Endometrium (tissue), 2 donors: ENCODE measurements around the gene ARMC6.
"Not testable (repeated sequence)": the region's sequence is repeated elsewhere in the genome, so short reads cannot be mapped to it uniquely, and the experiment has no call there.

ENCODE experiments used
- FAIRE-seq: peaks from 2 replicates; lab custom pipeline; 2012; peaks lifted over from hg19 to GRCh38; lab: Jason Lieb, UNC
- donor health status: control.
- donor health status: control.

The ARMC6 gene

DNA sequence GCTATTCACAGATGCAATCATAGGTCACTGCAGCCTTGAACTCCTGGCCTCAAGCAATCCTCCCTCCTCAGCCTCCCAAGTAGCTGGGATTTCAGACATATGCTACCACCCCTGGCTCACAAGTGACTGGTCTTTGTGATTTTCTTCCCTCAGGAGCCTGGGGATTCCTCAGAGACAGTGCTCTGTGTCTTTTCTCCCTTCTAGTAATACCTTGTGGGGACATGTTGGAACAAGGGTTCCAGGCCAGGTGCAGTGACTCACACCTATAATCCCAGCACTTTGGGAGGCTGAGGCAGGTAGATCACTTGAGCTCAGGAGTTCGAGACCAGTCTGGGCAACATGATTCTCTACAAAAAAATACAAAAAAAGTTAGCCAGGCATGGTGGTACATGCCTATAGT lies 10.0 kb upstream of the ARMC6 start:
- FAIRE-seq = not testable (repeated sequence)

- FAIRE-seq = no peak
Observed at GRCh38 chr19:19025861-19026260, 7.5 kb upstream of the ARMC6 start.

DNA sequence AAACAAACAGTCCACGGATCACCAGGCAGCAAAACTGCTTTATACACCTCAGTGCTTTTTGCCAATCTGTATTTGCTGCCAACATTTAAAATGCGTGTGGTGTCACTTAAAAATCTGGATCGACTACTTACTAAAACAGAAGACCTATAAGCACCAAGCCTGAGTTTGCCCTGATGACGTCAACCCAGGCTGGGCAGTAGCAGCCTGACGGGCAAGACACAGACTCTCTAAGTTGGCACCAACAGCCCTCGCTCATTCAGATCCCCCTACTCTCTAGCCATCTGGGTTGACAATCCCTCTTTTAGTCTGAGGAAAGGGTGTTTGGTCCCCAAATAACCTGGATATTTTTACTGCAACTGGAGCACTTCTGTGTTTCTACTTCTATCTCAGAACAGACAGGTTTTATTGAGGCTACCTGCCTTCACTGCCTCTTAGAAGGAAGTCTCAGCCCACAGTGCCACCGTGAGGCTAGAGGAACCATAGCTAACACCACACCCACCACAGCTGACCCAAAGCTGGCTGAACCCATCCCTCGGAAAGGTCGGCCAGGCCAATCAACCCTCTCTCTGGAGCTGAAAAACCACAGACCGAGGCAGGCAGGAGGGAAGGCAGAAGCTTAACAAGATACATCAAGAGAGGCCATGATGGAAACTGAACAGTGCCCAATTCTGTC lies 7.0 kb upstream of the ARMC6 start:
- FAIRE-seq = no peak

- FAIRE-seq = no peak
Observed at GRCh38 chr19:19027228-19027627, 6.2 kb upstream of the ARMC6 start.

- no peak for FAIRE-seq
Observed at GRCh38 chr19:19028526-19028925, 4.9 kb upstream of the ARMC6 start.

DNA sequence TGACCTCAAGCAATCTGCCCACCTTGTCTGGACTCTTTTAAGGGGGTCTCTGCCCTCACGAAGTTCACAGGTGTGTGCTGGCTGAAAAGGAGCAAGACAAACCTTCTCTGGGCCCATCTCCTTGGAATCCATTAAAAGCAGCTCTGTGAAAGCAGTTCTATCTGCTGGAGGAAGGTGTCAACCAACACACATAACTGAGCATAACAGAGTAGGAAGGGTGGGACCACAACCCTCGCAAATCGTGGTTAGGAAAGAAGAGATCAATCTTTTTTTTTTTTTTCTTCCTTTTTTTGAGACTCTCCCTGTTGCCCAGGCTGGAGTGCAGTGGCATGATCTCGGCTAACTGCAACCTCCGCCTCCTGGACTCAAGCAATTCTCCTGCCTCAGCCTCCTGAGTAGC lies 1.5 kb upstream of the ARMC6 start:
- FAIRE-seq = no peak

DNA sequence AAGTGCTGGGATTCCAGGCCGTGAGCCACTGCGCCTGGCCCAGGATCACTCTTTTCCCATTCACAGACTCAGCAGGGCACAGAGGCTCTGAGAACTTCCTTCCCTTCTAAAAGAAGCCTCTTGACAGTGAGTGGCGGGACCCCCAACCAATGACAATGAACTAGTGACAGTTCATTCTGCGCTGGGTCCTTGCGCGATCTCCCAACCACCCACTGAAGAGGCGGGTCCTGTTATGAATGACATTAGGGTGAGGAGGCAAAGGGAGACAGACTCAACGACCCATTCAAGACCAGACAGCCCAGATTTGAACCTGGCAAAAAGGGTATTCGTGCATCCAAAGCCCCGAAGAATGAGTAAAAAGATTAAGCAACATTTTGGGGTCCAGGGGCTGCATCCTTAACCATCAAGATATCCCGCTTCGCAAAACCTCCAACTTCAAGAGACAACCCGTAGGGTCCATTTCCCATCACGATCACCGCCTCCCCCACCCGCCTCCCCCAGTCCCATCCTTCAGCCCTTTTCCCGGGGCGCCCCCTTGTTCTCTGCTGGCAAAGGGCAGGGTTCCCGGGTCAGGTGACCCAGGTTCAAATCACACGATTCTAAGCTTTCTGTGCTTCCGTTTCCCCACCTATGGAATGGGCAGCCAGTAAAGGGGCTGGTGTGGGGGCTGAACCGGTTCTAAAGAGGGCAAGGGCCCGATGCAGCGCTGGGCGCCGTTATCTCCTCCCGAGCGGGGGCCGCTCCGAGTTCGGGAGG lies 805 bp upstream of the ARMC6 start:
- FAIRE-seq = no peak

- no peak for FAIRE-seq
Observed at GRCh38 chr19:19033176-19033425, 302 bp upstream of the ARMC6 start.

DNA sequence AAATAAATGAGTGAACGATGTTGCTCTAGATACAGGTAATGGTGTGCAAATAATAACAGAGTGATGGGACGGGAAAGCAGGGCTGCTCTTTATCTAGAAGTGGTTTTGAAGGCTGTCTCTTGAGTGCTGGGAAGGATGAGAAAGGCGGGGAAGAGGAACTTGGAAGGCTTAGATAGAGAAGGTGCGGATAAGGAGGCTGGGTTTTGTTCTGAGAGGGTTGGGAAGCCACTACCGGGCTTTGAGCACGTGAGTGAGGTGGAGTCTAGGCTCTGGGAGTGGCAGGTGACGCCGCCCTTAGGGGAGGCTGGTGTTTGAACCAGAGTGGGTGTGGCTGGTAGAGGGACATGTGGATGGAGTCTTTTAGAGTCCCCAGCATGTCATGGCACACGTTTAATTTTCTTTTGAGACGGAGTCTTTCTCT lies 811 bp downstream of the ARMC6 start:
- FAIRE-seq = no peak

GRCh38 chr19:19039901-19040300 lies 6.5 kb downstream of the ARMC6 start:
- no peak for FAIRE-seq

DNA sequence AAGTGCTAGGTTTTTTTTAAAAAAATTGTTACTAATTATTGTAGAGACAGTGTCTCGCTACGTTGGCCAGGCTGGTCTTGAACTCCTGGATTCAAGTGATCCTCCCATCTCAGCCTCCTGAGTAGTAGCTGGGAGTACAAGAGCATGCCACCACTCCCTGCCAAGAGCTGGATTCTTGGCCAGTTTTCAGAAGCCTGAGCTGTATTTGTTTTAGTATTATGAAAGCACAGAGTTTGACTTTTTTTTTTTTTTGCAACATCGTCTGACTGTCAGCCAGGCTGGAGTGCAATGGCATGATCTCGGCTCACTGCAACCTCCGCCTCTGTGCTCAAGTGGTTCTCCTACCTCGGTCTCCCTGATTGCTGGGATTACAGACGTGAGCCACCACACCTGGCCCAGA lies 7.0 kb downstream of the ARMC6 start:
- FAIRE-seq = no peak

DNA sequence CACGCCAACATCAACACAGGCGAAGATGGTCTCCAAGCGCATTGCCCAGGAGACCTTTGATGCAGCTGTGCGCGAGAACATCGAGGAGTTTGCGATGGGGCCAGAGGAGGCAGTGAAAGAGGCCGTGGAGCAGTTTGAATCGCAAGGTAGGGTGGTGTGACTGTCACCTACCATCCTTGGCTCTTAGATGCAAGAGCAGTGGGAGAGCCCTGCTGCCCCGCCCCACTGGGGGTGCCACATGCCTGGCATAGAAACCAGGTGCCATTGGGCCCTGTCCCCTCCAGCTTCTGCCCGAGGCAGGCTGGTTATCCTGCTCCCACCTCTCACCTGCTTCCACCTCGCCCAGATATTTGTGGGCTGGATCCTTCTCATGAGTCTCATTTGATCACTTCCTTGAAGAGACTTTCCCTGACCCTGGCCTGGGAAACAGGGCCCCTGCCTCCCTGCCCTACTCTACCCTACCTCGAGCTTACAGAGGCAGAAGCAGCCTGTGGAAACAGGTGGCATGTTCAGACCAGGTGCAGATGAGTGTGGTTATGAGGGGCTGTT lies 9.4 kb downstream of the ARMC6 start:
- no peak for FAIRE-seq

GRCh38 chr19:19043481-19043880 lies 10.1 kb downstream of the ARMC6 start:
- FAIRE-seq = no peak

DNA sequence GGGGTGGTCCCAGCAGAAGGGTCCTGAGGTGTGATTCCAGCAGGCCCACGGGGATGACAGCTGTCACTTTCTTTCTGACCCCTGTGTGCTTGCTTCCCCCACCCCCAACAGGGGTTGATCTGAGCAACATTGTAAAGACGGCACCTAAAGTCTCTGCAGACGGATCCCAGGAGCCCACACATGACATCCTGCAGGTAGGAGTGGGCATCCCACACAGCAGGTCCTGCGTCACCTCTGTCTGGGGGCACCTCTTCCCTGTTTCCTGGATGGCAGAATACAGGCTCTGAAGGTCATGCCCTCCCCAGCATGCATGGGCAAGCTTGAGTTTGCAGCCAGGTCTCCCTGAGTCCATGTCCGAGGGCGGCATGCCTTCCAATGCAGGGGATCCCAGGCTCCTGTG lies 10.5 kb downstream of the ARMC6 start:
- FAIRE-seq = no peak

GRCh38 chr19:19049406-19049805 lies 16.0 kb downstream of the ARMC6 start:
- FAIRE-seq = no peak

DNA sequence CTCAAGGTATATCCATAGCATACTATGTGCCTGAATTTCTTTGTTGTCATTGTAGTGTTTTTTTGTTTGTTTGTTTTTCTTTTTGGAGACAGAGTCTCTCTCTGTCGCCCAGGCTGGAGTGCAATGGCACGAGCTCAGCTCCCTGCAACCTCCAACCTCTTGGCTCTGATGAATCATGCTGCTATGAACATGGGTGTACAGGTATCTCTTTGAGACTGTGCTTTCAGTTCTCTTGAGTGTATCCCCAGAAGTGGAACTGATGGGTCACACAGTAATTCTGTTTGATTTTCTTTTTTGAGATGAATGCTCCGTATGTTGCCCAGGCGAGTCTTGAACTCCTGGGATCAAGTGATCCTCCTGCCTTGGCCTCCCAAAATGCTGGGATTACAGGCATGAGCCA lies 16.7 kb downstream of the ARMC6 start:
- FAIRE-seq = no peak

DNA sequence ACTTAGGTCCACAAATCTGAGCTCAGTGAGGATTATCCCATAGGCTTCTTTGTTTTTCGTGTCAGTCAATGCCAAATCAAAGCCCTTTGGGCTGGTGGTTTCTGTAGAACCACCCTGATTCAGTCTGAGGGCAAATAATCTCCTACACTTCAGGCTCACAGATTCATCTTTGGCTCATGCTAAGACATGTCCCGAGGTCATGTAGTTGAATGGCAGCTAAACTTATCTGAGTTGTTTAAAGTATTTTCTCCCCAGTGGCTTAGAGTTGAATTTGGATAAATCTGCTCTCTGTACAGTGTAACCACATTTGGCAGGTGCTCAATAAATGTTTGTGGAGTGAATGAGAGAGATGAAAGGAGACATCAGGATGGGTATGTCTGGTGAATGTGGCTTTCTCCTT lies 17.3 kb downstream of the ARMC6 start:
- no peak for FAIRE-seq

DNA sequence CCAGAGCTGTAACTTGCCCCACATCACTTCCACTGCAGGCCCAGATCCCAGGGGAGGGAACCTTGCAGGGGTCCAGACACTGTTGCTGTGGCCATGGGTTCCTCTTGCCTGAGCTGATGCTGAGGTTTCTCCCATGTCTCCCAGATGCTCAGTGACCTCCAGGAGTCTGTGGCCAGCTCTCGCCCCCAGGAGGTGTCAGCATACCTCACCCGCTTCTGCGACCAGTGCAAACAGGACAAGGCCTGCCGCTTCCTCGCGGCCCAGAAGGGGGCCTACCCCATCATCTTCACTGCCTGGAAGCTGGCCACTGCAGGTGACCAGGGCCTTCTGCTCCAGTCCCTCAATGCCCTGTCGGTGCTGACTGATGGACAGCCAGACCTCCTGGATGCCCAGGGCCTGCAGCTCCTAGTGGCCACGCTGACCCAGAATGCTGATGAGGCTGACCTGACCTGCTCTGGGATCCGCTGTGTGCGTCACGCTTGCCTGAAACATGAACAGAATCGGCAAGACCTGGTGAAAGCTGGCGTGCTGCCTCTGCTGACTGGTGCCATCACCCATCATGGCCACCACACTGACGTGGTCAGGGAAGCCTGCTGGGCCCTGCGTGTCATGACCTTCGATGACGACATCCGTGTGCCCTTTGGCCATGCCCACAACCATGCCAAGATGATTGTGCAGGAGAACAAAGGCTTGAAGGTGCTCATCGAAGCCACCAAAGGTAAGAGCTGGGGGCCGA lies 18.2 kb downstream of the ARMC6 start:
- FAIRE-seq = no peak

- no peak for FAIRE-seq
Observed at GRCh38 chr19:19052921-19053320, 19.5 kb downstream of the ARMC6 start.

GRCh38 chr19:19053508-19054314 lies 20.3 kb downstream of the ARMC6 start:
- FAIRE-seq = no peak

GRCh38 chr19:19054315-19054938 lies 21.0 kb downstream of the ARMC6 start:
- FAIRE-seq = no peak

DNA sequence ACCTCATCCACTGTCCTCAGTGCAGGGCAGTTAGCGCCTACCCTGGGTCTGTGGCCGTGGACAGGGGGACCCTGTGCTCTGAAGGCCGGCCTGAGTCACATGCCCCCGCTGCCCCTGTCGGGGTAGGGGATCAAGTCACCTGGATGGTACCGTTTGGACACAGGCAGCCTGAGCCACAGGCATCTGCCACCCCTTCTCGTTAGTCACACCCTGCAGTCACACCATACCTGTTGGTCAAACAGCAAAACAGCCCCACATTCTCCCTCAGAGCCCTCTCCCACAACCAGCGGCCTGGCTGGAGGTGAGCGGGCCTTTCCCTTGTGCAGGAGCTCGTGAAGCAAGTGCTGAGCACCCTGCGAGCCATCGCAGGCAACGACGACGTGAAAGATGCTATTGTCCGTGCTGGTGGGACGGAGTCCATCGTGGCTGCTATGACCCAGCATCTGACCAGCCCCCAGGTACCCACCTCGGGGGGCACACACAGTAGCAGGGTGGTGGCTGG lies 21.6 kb downstream of the ARMC6 start:
- FAIRE-seq = no peak
